Endothelial cell of umbilical vein (primary cell): ENCODE measurements around the gene LRRTM4. TPM values are rescaled to one million over a fixed set of nuclear protein-coding genes. Genes with fewer than 3 reads are reported as not detected.

Experiments
- BruUV-seq: library from RNA; stranded (reverse); fragments of 400-500 nt; replicated peaks from 2 replicates; lab custom pipeline; 2021; lab: Mats Ljungman, UMichigan
- CTCF ChIA-PET: fragments of 300-600, 350-600 bp; sonication (Branson Sonifier 250); formaldehyde crosslinking; loops from one replicate; lab custom pipeline; 2021; ENCODE audit warnings: antibody characterized with exemption, inconsistent platforms; lab: Charles Lee
- POLR2A ChIA-PET: fragments of 300-600, 350-600 bp; sonication (Branson Sonifier 250); formaldehyde crosslinking; loops from one replicate; lab custom pipeline; 2021; ENCODE audit warnings: antibody characterized with exemption, inconsistent platforms; lab: Charles Lee
- DNase-seq: peaks from one replicate; pipeline ENCODE4 v3.0.0-alpha.2; 2011; ENCODE audit warnings: low read depth, low spot score
- FAIRE-seq: peaks from 2 replicates; lab custom pipeline; 2011; peaks lifted over from hg19 to GRCh38; lab: Jason Lieb, UNC
- H2AFZ ChIP-seq: 2 replicates; pipeline ENCODE4 v1.6.0; 2012; ENCODE audit warnings: low read depth, low read length, control low read depth, inconsistent platforms
- H3K27ac ChIP-seq: 2 replicates; pipeline ENCODE4 v1.5.1; 2011; ENCODE audit warnings: low read depth, mild to moderate bottlenecking, control low read depth, low read length, moderate library complexity; ENCODE audit not compliant: insufficient read depth
- H3K27me3 ChIP-seq, 2 experiments: 2 replicates each; pipeline versions ENCODE4 v1.6.0 to v1.6.1; 2011; ENCODE audit warnings: low read length in 2 of 2, mixed read lengths in 1 of 2; ENCODE audit not compliant: control insufficient read depth in 2 of 2, insufficient read depth in 2 of 2
- H3K36me3 ChIP-seq, 2 experiments: 2 replicates in 1 of 2; 3 replicates in 1 of 2; pipeline ENCODE4 v1.5.1; 2011; ENCODE audit warnings: low read length in 2 of 2, mild to moderate bottlenecking in 1 of 2, moderate library complexity in 1 of 2; ENCODE audit not compliant: control insufficient read depth in 2 of 2, insufficient read depth in 2 of 2; ENCODE audit errors: extremely low read depth in 1 of 2
- H3K4me1 ChIP-seq: 3 replicates; pipeline ENCODE4 v1.5.1; 2011; ENCODE audit warnings: mild to moderate bottlenecking, low read length; ENCODE audit not compliant: control insufficient read depth, insufficient read depth; ENCODE audit errors: extremely low read depth
- H3K4me2 ChIP-seq: 2 replicates; pipeline ENCODE4 v1.6.1; 2011; ENCODE audit warnings: low read length, control low read depth, mixed read lengths; ENCODE audit not compliant: insufficient read depth
- H3K4me3 ChIP-seq, 3 experiments: fragments of 200-600 bp in 1 of 3; sonication (generic), shearing (Covaris generic) in 1 of 3; replicated peaks in 1 of 3; 2 replicates each; pipeline ENCODE4 v1.5.1; 2011 to 2016; ENCODE audit warnings: control low read depth in 3 of 3, low read length in 3 of 3, mild to moderate bottlenecking in 2 of 3, inconsistent platforms in 1 of 3, low read depth in 1 of 3, moderate library complexity in 1 of 3; ENCODE audit not compliant: insufficient read depth in 1 of 3
- H3K79me2 ChIP-seq: 2 replicates; pipeline ENCODE4 v1.6.0; 2012; ENCODE audit warnings: low read length, inconsistent platforms; ENCODE audit not compliant: control insufficient read depth, insufficient read depth
- H3K9ac ChIP-seq: replicated peaks from 2 replicates; pipeline ENCODE3; 2011; ENCODE audit warnings: low read length, control low read depth; ENCODE audit not compliant: insufficient read depth; ENCODE audit errors: extremely low read depth
- H3K9me1 ChIP-seq: replicated peaks from 3 replicates; pipeline ENCODE4 v1.6.0; 2011; ENCODE audit warnings: mild to moderate bottlenecking, low read length; ENCODE audit not compliant: control insufficient read depth, insufficient read depth; ENCODE audit errors: extremely low read depth
- H3K9me3 ChIP-seq: replicated peaks from 2 replicates; pipeline ENCODE4 v1.5.1; 2012; ENCODE audit warnings: low read length, inconsistent platforms; ENCODE audit not compliant: control insufficient read depth, insufficient read depth
- H4K20me1 ChIP-seq: replicated peaks from 2 replicates; pipeline ENCODE3; 2011; ENCODE audit warnings: mild to moderate bottlenecking, low read length; ENCODE audit not compliant: control insufficient read depth, insufficient read depth; ENCODE audit errors: extremely low read depth
- CTCF ChIP-seq, 2 donors: IDR thresholded peaks; 1 replicate in 1 of 2; 2 replicates in 1 of 2; pipeline ENCODE4 v1.5.1; 2011; ENCODE audit warnings: low read length in 2 of 2, mild to moderate bottlenecking in 2 of 2, moderate library complexity in 2 of 2, control low read depth in 1 of 2, inconsistent platforms in 1 of 2, low read depth in 1 of 2; ENCODE audit not compliant: insufficient read depth in 1 of 2; ENCODE audit errors: extremely low read depth in 1 of 2
- EZH2 ChIP-seq: IDR thresholded peaks from 2 replicates; pipeline ENCODE4 v1.6.1; 2012; ENCODE audit warnings: borderline replicate concordance, low read depth, mild to moderate bottlenecking, moderate library complexity, low read length, inconsistent platforms; ENCODE audit not compliant: severe bottlenecking
- FOS ChIP-seq: IDR thresholded peaks from 2 replicates; pipeline ENCODE4 v1.6.1; 2011; ENCODE audit warnings: mild to moderate bottlenecking, low read length, moderate library complexity, borderline replicate concordance; ENCODE audit not compliant: insufficient read depth
- GATA2 ChIP-seq: IDR thresholded peaks from 2 replicates; pipeline ENCODE4 v1.7.0; 2011; ENCODE audit warnings: low read depth, mild to moderate bottlenecking, moderate library complexity, mixed read lengths, low read length; ENCODE audit not compliant: insufficient read length, insufficient read depth
- JUN ChIP-seq: IDR thresholded peaks from 2 replicates; pipeline ENCODE4 v1.6.1; 2011; ENCODE audit warnings: borderline replicate concordance, low read depth; ENCODE audit not compliant: insufficient read length, insufficient read depth
- MAX ChIP-seq: IDR thresholded peaks from 2 replicates; pipeline ENCODE4 v1.6.1; 2011; ENCODE audit not compliant: insufficient read depth, insufficient read length
- MYC ChIP-seq: IDR thresholded peaks from one replicate; pipeline ENCODE4 v1.6.1; 2011; ENCODE audit warnings: mild to moderate bottlenecking, low read depth, low read length
- POLR2A ChIP-seq: IDR thresholded peaks from 2 replicates; pipeline ENCODE4 v1.6.1; 2012; ENCODE audit warnings: low read depth, mild to moderate bottlenecking, control low read depth, low read length
- POLR2AphosphoS5 ChIP-seq: IDR thresholded peaks from 2 replicates; pipeline ENCODE4 v1.6.1; 2012; ENCODE audit warnings: low read depth, mild to moderate bottlenecking, control low read depth, low read length, moderate library complexity; ENCODE audit not compliant: insufficient read depth
- dilution Hi-C: fragments of 300-500 bp; cut with MboI; formaldehyde crosslinking; loops from one replicate; pipeline ENCODE4 v1.15.0; 2019; ENCODE audit warnings: low sequenced_read_pairs; ENCODE audit not compliant: extremely low pct_ligation_motif_present
- intact Hi-C: fragments of 100-400 bp; cut with micrococcal nuclease; formaldehyde crosslinking; loops from one replicate; pipeline ENCODE4 v1.10.0; 2022
- polyA plus RNA-seq, 4 experiments: library from polyadenylated mRNA; depleted of rRNA in 3 of 4; stranded (reverse) in 3 of 4; unstranded in 1 of 4; fragments of >200 nt; gene quantifications; 2 replicates each; pipeline versions ENCODE4 v1.2.1 to v1.2.3, GENCODE V29; 2011 to 2012; ENCODE audit warnings: missing spikeins in 1 of 4
- total RNA-seq: library from RNA; stranded (reverse); gene quantifications from 2 replicates; pipeline ENCODE4 v1.2.3, GENCODE V29; 2021

The LRRTM4 gene
- total and polyA plus RNA-seq, 2 donors (not counting 3 experiments of a cell fraction or from before 2014, with no cell fraction given) = not detected

GRCh38 chr2:77185052-77185451, 337.1 kb downstream of the LRRTM4 start:
- no peaks in the 10 kb centered on the region for H3K9me3 ChIP-seq
- intact Hi-C loops = no loop called here
- no peak overlapping the region for H3K4me2 ChIP-seq
- H3K27me3 ChIP-seq = no peaks in the 10 kb centered on the region
- CTCF ChIA-PET = no interaction called here
- H3K27ac ChIP-seq = no peak overlapping the region
- POLR2A ChIA-PET = no interaction called here
- H3K9me1 ChIP-seq = no peaks in the 10 kb centered on the region
- no TSS peak for BruUV-seq
- no peak overlapping the region for H3K9ac ChIP-seq
- DNase-seq (no peak), FAIRE-seq (no peak)
- H3K4me3 ChIP-seq = no peak overlapping the region
- H2AFZ ChIP-seq = no peak overlapping the region
- no peaks in the 10 kb centered on the region for H3K79me2 ChIP-seq
- H3K4me1 ChIP-seq = no peaks in the 10 kb centered on the region
- dilution Hi-C loops = no loop called here
- H4K20me1 ChIP-seq = no peaks in the 10 kb centered on the region
- TF ChIP-seq MYC (no peak), CTCF (IDR thresholded peaks at IDR 0.05; ENCODE audit: extremely low read depth in 1 of 2, insufficient read depth in 1 of 2, low read depth in 1 of 2, low read length in 2 of 2) (no peak)
- no peaks in the 10 kb centered on the region for H3K36me3 ChIP-seq

- dilution Hi-C loops (no loop called here), intact Hi-C loops (no loop called here)
- Histone ChIP-seq H3K79me2 (no peaks in the 10 kb centered on the region), H2AFZ (no peak overlapping the region), H4K20me1 (no peaks in the 10 kb centered on the region), H3K4me2 (no peak overlapping the region), H3K27me3 (no peaks in the 10 kb centered on the region), H3K9me3 (no peaks in the 10 kb centered on the region), H3K36me3 (no peaks in the 10 kb centered on the region), H3K4me1 (no peaks in the 10 kb centered on the region), H3K9ac (no peak overlapping the region), H3K9me1 (no peaks in the 10 kb centered on the region), H3K4me3 (no peak overlapping the region), H3K27ac (no peak overlapping the region)
- no peak for DNase-seq
- FAIRE-seq = no peak
- BruUV-seq = no TSS peak
- ChIA-PET POLR2A (no interaction called here), CTCF (no interaction called here)
- TF ChIP-seq EZH2 = no peak
- TF ChIP-seq MAX = no peak
- no peak for TF ChIP-seq CTCF (IDR thresholded peaks at IDR 0.05; ENCODE audit: extremely low read depth in 1 of 2, insufficient read depth in 1 of 2, low read depth in 1 of 2, low read length in 2 of 2)
- no peak for TF ChIP-seq MYC
- no peak for TF ChIP-seq JUN
- TF ChIP-seq POLR2AphosphoS5 = no peak
- TF ChIP-seq FOS = no peak
- no peak for TF ChIP-seq POLR2A
- no peak for TF ChIP-seq GATA2
Observed at GRCh38 chr2:77179297-77179696, 342.9 kb downstream of the LRRTM4 start.
